H1 (cell line): ENCODE data around the gene PNRC1. TPM values are rescaled to one million over a fixed set of nuclear protein-coding genes. Genes with fewer than 3 reads are reported as not detected.

Experiments
- CHD7 ChIP-seq: fragments of 300-600 bp; sonication (generic); IDR thresholded peaks from 2 replicates; pipeline ENCODE4 v1.7.1; 2012; ENCODE audit warnings: low read length, moderate library complexity, mild to moderate bottlenecking, inconsistent platforms; ENCODE audit not compliant: insufficient replicate concordance
- HDAC2 ChIP-seq, 2 experiments: fragments of 300-600 bp in 1 of 2; sonication (generic) in 1 of 2; IDR thresholded peaks; 2 replicates each; pipeline ENCODE4 v1.6.1; 2011 to 2012; ENCODE audit warnings: low read depth in 2 of 2, low read length in 2 of 2, mild to moderate bottlenecking in 2 of 2, moderate library complexity in 2 of 2, borderline replicate concordance in 1 of 2, inconsistent platforms in 1 of 2
- MAX ChIP-seq: IDR thresholded peaks from 2 replicates; pipeline ENCODE4 v1.6.1; 2012; ENCODE audit warnings: inconsistent platforms
- PHF8 ChIP-seq: fragments of 200-600 bp; sonication (generic); conservative IDR thresholded peaks from 2 replicates; pipeline ENCODE4 v1.7.1; 2012; ENCODE audit warnings: low read depth, mild to moderate bottlenecking, inconsistent platforms, low read length, moderate library complexity
- POU5F1 ChIP-seq: IDR thresholded peaks from 2 replicates; pipeline ENCODE4 v1.6.1; 2011; ENCODE audit warnings: low read depth, mild to moderate bottlenecking, low read length, moderate library complexity
- SAP30 ChIP-seq: fragments of 300-600 bp; sonication (generic); IDR thresholded peaks from 2 replicates; pipeline ENCODE4 v1.7.1; 2012; ENCODE audit warnings: low read length, moderate library complexity, mild to moderate bottlenecking, inconsistent platforms; ENCODE audit not compliant: insufficient read depth, insufficient replicate concordance
- SP4 ChIP-seq: IDR thresholded peaks from 2 replicates; pipeline ENCODE4 v1.6.1; 2012; ENCODE audit warnings: low read length, inconsistent platforms
- TCF12 ChIP-seq: IDR thresholded peaks from 2 replicates; pipeline ENCODE4 v1.6.1; 2011; ENCODE audit warnings: low read depth, mild to moderate bottlenecking, low read length
- polyA plus RNA-seq, 7 experiments: library from polyadenylated mRNA; depleted of rRNA in 3 of 7; stranded (reverse) in 5 of 7; unstranded in 2 of 7; fragments of >200 nt in 5 of 7; fragments of 200-250 nt in 2 of 7; gene quantifications; 1 replicate in 5 of 7; 2 replicates in 1 of 7; 4 replicates in 1 of 7; pipeline versions ENCODE4 v1.2.1 to v1.2.3, GENCODE V29; 2011 to 2013; ENCODE audit warnings: missing spikeins in 2 of 7, mixed read lengths in 2 of 7
- total RNA-seq: library from RNA; stranded (reverse); fragmentation: NEBNext Ultra II Directional; extraction: Animal tissue kit (Norgen Biotek cat#: 25700); gene quantifications from 2 replicates; pipeline ENCODE4 v1.2.1, GENCODE V29; 2021

The PNRC1 gene
- total and polyA plus RNA-seq, 2 of the 8 experiments (the other 6 are each of a cell fraction or from before 2014, with no cell fraction given): 6.3 to 48.5 TPM

GRCh38 chr6:89081423-89082322, 1.1 kb downstream of the PNRC1 start (continued):
- TF ChIP-seq CHD7 (no peak), PHF8 (peak; percentile 65), TCF12 (no peak), HDAC2 (IDR thresholded peaks at IDR 0.05; ENCODE audit: borderline replicate concordance in 1 of 2, low read depth in 2 of 2, low read length in 2 of 2) (no peak), SAP30 (no peak), MAX (peak; percentile 48; the same call in 1 of the 2 replicates), POU5F1 (no peak), SP4 (peak; percentile 75; the same call in 1 of the 2 replicates)
